Measurements from ENCODE around the gene FAM181A.

GRCh38 chr14:93943052-93943451, 15.9 kb downstream of the FAM181A start:
- TF ChIP-seq CTCF (conservative IDR thresholded peaks at IDR 0.05; ENCODE audit: low read depth in 2 of 2), result no peak
- TF ChIP-seq CREB1 (CRISPR knock-in tag; IDR thresholded peaks at IDR 0.05; ENCODE audit: low read depth), result no peak
- no peak for TF ChIP-seq REST (IDR thresholded peaks at IDR 0.05; ENCODE audit: unreplicated experiment)
- TF ChIP-seq POLR2AphosphoS5 (IDR thresholded peaks at IDR 0.05; ENCODE audit: low read depth), result no peak
- TF ChIP-seq JUNB (IDR thresholded peaks at IDR 0.05; ENCODE audit: unreplicated experiment), result no peak
- no peak for TF ChIP-seq EZH2 (IDR thresholded peaks at IDR 0.05; ENCODE audit: low read depth, unreplicated experiment)
- TF ChIP-seq EZH2phosphoT487 (IDR thresholded peaks at IDR 0.05; ENCODE audit: unreplicated experiment), result no peak
- TF ChIP-seq ETS1 (IDR thresholded peaks at IDR 0.05), result no peak
- TF ChIP-seq STAT1 (IDR thresholded peaks at IDR 0.05; ENCODE audit: unreplicated experiment), result no peak
- TF ChIP-seq ZNF114 (CRISPR knock-in tag; IDR thresholded peaks at IDR 0.05), result no peak
- no peak for TF ChIP-seq NANOG (IDR thresholded peaks at IDR 0.05; ENCODE audit: borderline replicate concordance)
- no peak for TF ChIP-seq ZNF462 (CRISPR knock-in tag; IDR thresholded peaks at IDR 0.05)
